ENCODE results near the gene LY6G5B. TPM values are rescaled to one million over a fixed set of nuclear protein-coding genes. Genes with fewer than 3 reads are reported as not detected.

The LY6G5B gene
- total and polyA plus RNA-seq, 2 donors from 2014 or later: 2.5 to 15.1 TPM

- DNase-seq (no peak), FAIRE-seq (no peak)
- intact Hi-C loops (cut with DNase I): no loop called here
- Histone ChIP-seq H3K9ac (ENCODE audit: low read length in 3 of 3) (no peak overlapping the region), H3K4me1 (ENCODE audit: control insufficient read depth in 2 of 3, insufficient read depth in 2 of 3, low read depth in 1 of 3, low read length in 3 of 3) (no peaks in the 10 kb centered on the region), H3K27ac (ENCODE audit: low read depth in 2 of 2, low read length in 2 of 2) (no peak overlapping the region), H3K9me3 (ENCODE audit: control insufficient read depth in 2 of 3, insufficient read depth in 1 of 3, low read length in 3 of 3) (no peaks in the 10 kb centered on the region), H3K4me3 (ENCODE audit: low read length in 3 of 3) (no peak overlapping the region), H3K27me3 (ENCODE audit: control insufficient read depth, insufficient read depth, low read length) (no peaks in the 10 kb centered on the region), H3K36me3 (ENCODE audit: control insufficient read depth in 2 of 3, insufficient read depth in 3 of 3, low read length in 3 of 3) (peaks cover 30 to 78% (median 50%) of the 10 kb centered on the region in 3 donors)
- no peak for TF ChIP-seq CTCF (IDR thresholded peaks at IDR 0.05; ENCODE audit: borderline replicate concordance, extremely low read depth, insufficient read depth)
Observed at GRCh38 chr6:31627690-31628287, 42.0 kb upstream of the LY6G5B start.

DNA sequence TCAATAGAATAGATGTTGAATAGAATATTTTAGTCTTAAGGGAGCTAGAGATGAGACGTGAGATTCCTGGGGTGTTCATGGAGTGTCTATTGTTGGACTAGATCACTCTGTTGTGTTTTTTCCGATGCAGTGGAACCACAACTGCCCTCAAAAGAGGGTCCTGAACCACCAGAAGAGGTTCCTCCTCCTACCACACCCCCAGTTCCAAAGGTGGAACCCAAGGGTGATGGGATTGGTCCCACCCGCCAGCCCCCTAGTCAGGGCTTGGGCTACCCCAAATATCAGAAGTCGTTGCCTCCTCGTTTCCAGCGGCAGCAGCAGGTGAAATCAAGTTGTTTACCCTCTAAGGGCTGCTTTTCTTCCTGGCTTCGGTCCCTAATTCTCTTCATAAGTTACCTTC lies 40.8 kb upstream of the LY6G5B start:
- intact Hi-C loops (cut with DNase I): no loop called here
- TF ChIP-seq CTCF (IDR thresholded peaks at IDR 0.05; ENCODE audit: borderline replicate concordance, extremely low read depth, insufficient read depth): no peak
- no peaks in the 10 kb centered on the region for H3K4me1 ChIP-seq (ENCODE audit: control insufficient read depth in 2 of 3, insufficient read depth in 2 of 3, low read depth in 1 of 3, low read length in 3 of 3)
- FAIRE-seq (no peak), DNase-seq (no peak)
- no peaks in the 10 kb centered on the region for H3K27me3 ChIP-seq (ENCODE audit: control insufficient read depth, insufficient read depth, low read length)
- no peak overlapping the region for H3K9ac ChIP-seq (ENCODE audit: low read length in 3 of 3)
- H3K9me3 ChIP-seq (ENCODE audit: control insufficient read depth in 2 of 3, insufficient read depth in 1 of 3, low read length in 3 of 3): no peaks in the 10 kb centered on the region
- no peak overlapping the region for H3K4me3 ChIP-seq (ENCODE audit: low read length in 3 of 3)
- H3K27ac ChIP-seq (ENCODE audit: low read depth in 2 of 2, low read length in 2 of 2): no peak overlapping the region
- H3K36me3 ChIP-seq (ENCODE audit: control insufficient read depth in 2 of 3, insufficient read depth in 3 of 3, low read length in 3 of 3): peaks cover 30 to 79% (median 46%) of the 10 kb centered on the region in 3 donors

DNA sequence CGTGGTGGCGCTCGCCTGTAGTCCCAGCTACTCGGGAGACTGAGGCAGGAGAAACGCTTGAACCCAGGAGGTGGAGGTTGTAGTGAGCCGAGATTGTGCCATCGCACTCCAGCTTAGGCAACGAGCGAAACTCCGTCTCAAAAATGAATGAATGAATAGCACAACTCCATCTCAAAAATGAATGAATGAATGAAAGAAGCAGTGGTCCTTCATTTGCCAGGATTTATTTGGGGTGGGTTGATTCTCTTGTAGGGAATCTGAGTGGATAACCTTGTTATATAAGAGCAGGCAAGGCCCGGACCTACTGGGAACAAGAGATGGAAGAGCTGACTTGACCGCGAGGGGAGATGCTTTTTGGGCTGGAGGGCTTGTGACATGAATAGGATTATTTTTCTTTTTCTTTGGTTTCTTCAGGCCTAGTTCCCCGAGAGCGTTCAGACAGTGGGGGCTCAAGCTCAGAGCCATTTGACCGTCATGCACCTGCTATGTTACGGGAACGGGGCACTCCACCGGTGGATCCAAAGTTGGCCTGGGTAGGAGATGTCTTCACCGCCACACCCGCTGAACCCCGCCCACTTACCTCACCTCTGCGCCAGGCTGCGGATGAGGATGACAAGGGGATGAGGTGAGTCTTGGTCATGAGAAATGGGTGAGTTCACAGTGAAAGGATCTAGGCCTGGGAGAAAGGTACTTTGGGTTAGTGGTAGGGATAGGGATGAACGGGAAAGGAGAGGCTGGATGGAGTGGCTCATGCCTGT lies 39.4 kb upstream of the LY6G5B start:
- Histone ChIP-seq H3K9me3 (ENCODE audit: control insufficient read depth in 2 of 3, insufficient read depth in 1 of 3, low read length in 3 of 3) (no peaks in the 10 kb centered on the region), H3K4me1 (ENCODE audit: control insufficient read depth in 2 of 3, insufficient read depth in 2 of 3, low read depth in 1 of 3, low read length in 3 of 3) (no peaks in the 10 kb centered on the region), H3K4me3 (ENCODE audit: low read length in 3 of 3) (no peak overlapping the region), H3K27me3 (ENCODE audit: control insufficient read depth, insufficient read depth, low read length) (no peaks in the 10 kb centered on the region), H3K27ac (ENCODE audit: low read depth in 2 of 2, low read length in 2 of 2) (no peak overlapping the region), H3K9ac (ENCODE audit: low read length in 3 of 3) (no peak overlapping the region), H3K36me3 (ENCODE audit: control insufficient read depth in 2 of 3, insufficient read depth in 3 of 3, low read length in 3 of 3) (peaks cover 27 to 80% (median 43%) of the 10 kb centered on the region in 3 donors)
- no peak for TF ChIP-seq CTCF (IDR thresholded peaks at IDR 0.05; ENCODE audit: borderline replicate concordance, extremely low read depth, insufficient read depth)
- DNase-seq (no peak), FAIRE-seq (no peak)
- intact Hi-C loops (cut with DNase I): no loop called here
